Transverse colon (tissue), 4 donors: Measurements from ENCODE around the gene IL16. TPM values are rescaled to one million over a fixed set of nuclear protein-coding genes. Genes with fewer than 3 reads are reported as not detected.

ENCODE experiments used
- DNase-seq: peaks from one replicate; pipeline ENCODE4 v3.0.0-alpha.2; 2019
- H3K27ac ChIP-seq, 4 donors: fragments of 200-600 bp; sonication (generic); 2 replicates each; pipeline ENCODE4 v1.5.1; 2016 to 2018; ENCODE audit warnings: inconsistent platforms in 4 of 4
- H3K27me3 ChIP-seq: fragments of 200-600 bp; sonication (generic); 2 replicates; pipeline ENCODE4 v1.5.1; 2017; ENCODE audit warnings: inconsistent platforms
- H3K36me3 ChIP-seq, 4 donors: fragments of 200-600 bp; sonication (generic); 2 replicates each; pipeline ENCODE4 v1.5.1; 2017 to 2019; ENCODE audit warnings: inconsistent platforms in 4 of 4
- H3K4me1 ChIP-seq, 4 donors: fragments of 200-600 bp; sonication (generic); 2 replicates each; pipeline ENCODE4 v1.5.1; 2017 to 2020; ENCODE audit warnings: inconsistent platforms in 4 of 4
- H3K4me3 ChIP-seq, 4 donors: fragments of 200-600 bp; sonication (generic); 1 replicate in 1 of 4; 2 replicates in 3 of 4; pipeline versions ENCODE4 v1.5.1 to v1.6.1; 2017 to 2019; ENCODE audit warnings: inconsistent platforms in 4 of 4
- H3K9me3 ChIP-seq, 2 donors: fragments of 200-600 bp; sonication (generic); 2 replicates each; pipeline ENCODE4 v1.5.1; 2017 to 2019; ENCODE audit warnings: inconsistent platforms in 2 of 2
- CTCF ChIP-seq, 5 experiments: fragments of 200-600 bp in 3 of 5; fragments of 450-650 bp in 2 of 5; sonication (generic) in 3 of 5; IDR thresholded peaks; 1 replicate in 2 of 5; 2 replicates in 3 of 5; pipeline ENCODE4 v1.5.1; 2016 to 2017; ENCODE audit warnings: antibody characterized with exemption in 5 of 5, inconsistent platforms in 3 of 5, mild to moderate bottlenecking in 2 of 5, moderate library complexity in 1 of 5
- EP300 ChIP-seq: sonication (generic); formaldehyde crosslinking; IDR thresholded peaks from one replicate; pipeline ENCODE4 v1.6.1; 2017; ENCODE audit warnings: antibody characterized with exemption, low read depth
- POLR2A ChIP-seq: fragments of 450-650 bp; IDR thresholded peaks from one replicate; pipeline ENCODE4 v1.6.1; 2016; ENCODE audit warnings: antibody characterized with exemption, mild to moderate bottlenecking, moderate library complexity
- POLR2AphosphoS5 ChIP-seq, 3 donors: sonication (generic); formaldehyde crosslinking; IDR thresholded peaks; one replicate each; pipeline ENCODE4 v1.6.1; 2016; ENCODE audit warnings: antibody characterized with exemption in 3 of 3
- WGBS, 2 donors: methylation state at CpG; one replicate each; pipeline ENCODE4 v1.1.5; 2018; ENCODE audit warnings: low coverage in 1 of 2; 5-methylcytosine and 5-hydroxymethylcytosine counted together
- in situ Hi-C, 4 donors: fragments of 200-750 bp; cut with MboI; loops; one replicate each; pipeline versions ENCODE4 v1.15.0 to v1.15.1; 2017; ENCODE audit warnings: low sequenced_read_pairs in 3 of 4, low pct_ligation_motif_present in 1 of 4, low pct_unique_long_range_greater_than_20kb in 1 of 4
- intact Hi-C: fragments of 100-400 bp; cut with DNase I; formaldehyde crosslinking; loops from one replicate; pipeline ENCODE4 v1.15.1; 2023; ENCODE audit warnings: low total_unique reads
- total RNA-seq, 4 donors: library from RNA; depleted of rRNA; stranded (reverse); fragments of >200 nt; gene quantifications; one replicate each; pipeline ENCODE4 v1.1.0, GENCODE V29; 2016

IL16 gene
- total RNA-seq, 4 donors from 2014 or later, result 5.2 to 40.0 (median 22.3) TPM

- in situ Hi-C loops (no loop called here), intact Hi-C loops (no loop called here)
- H3K4me1 ChIP-seq, result peaks cover 0 to 3% (median 0%) of the 10 kb centered on the region in 4 donors
- no peak for DNase-seq
- no peak for TF ChIP-seq EP300
- no peak for TF ChIP-seq POLR2AphosphoS5 (IDR thresholded peaks at IDR 0.05)
- no peak for TF ChIP-seq CTCF (IDR thresholded peaks at IDR 0.05)
- no peak for TF ChIP-seq POLR2A
- no peak overlapping the region for H3K27ac ChIP-seq
- peaks cover 3% of the 10 kb centered on the region for H3K27me3 ChIP-seq
- WGBS, 2 donors, result 54 to 67% methylated on average over 4 to 5 of the region's 5 CpGs
- no peaks in the 10 kb centered on the region for H3K9me3 ChIP-seq
- H3K36me3 ChIP-seq, result no peaks in the 10 kb centered on the region
- H3K4me3 ChIP-seq, result no peak overlapping the region
These were observed 2.0 kb upstream of the IL16 start for GRCh38 chr15:81194723-81195122.

- H3K27me3 ChIP-seq, result peaks cover 3% of the 10 kb centered on the region
- no peak for DNase-seq
- H3K36me3 ChIP-seq, result no peaks in the 10 kb centered on the region
- in situ Hi-C loops (no loop called here), intact Hi-C loops (no loop called here)
- peaks cover 0 to 2% (median 0%) of the 10 kb centered on the region in 4 donors for H3K4me1 ChIP-seq
- H3K27ac ChIP-seq, result no peak overlapping the region
- H3K9me3 ChIP-seq, result no peaks in the 10 kb centered on the region
- TF ChIP-seq POLR2A, result no peak
- TF ChIP-seq CTCF (IDR thresholded peaks at IDR 0.05), result no peak
- no peak for TF ChIP-seq POLR2AphosphoS5 (IDR thresholded peaks at IDR 0.05)
- TF ChIP-seq EP300, result no peak
- H3K4me3 ChIP-seq, result no peak overlapping the region
- 75% methylated on average over 8 of the region's 8 CpGs; no CpG with 5 or more reads in 1 of the 2 donors for WGBS, 2 donors
These were observed 1.3 kb upstream of the IL16 start for GRCh38 chr15:81195339-81195864.

- H3K27me3 ChIP-seq, result peaks cover 3% of the 10 kb centered on the region
- in situ Hi-C loops (no loop called here), intact Hi-C loops (no loop called here)
- no peaks in the 10 kb centered on the region for H3K36me3 ChIP-seq
- 71 to 77% methylated on average over 1 to 7 of the region's 7 CpGs for WGBS, 2 donors
- no peaks in the 10 kb centered on the region for H3K4me1 ChIP-seq
- no peak for TF ChIP-seq POLR2A
- no peak for TF ChIP-seq EP300
- TF ChIP-seq POLR2AphosphoS5 (IDR thresholded peaks at IDR 0.05), result no peak
- TF ChIP-seq CTCF (IDR thresholded peaks at IDR 0.05), result no peak
- no peak overlapping the region for H3K27ac ChIP-seq
- no peaks in the 10 kb centered on the region for H3K9me3 ChIP-seq
- H3K4me3 ChIP-seq, result no peak overlapping the region
- no peak for DNase-seq
These were observed 564 bp downstream of the IL16 start for GRCh38 chr15:81197255-81197630.

- Histone ChIP-seq H3K4me3 (no peak overlapping the region), H3K27ac (no peak overlapping the region), H3K36me3 (no peaks in the 10 kb centered on the region), H3K27me3 (peaks cover 3% of the 10 kb centered on the region), H3K4me1 (no peaks in the 10 kb centered on the region), H3K9me3 (no peaks in the 10 kb centered on the region)
- intact Hi-C loops (no loop called here), in situ Hi-C loops (no loop called here)
- no peak for DNase-seq
- WGBS, 2 donors, result 67 to 82% methylated on average over 7 of the region's 7 CpGs
- TF ChIP-seq POLR2AphosphoS5 (IDR thresholded peaks at IDR 0.05), result no peak
- no peak for TF ChIP-seq EP300
- no peak for TF ChIP-seq CTCF (IDR thresholded peaks at IDR 0.05)
- no peak for TF ChIP-seq POLR2A
These were observed 1.1 kb downstream of the IL16 start for GRCh38 chr15:81197688-81198281.
